ENCODE measurements around the gene SSR3.
A peak's percentile ranks its signal among the peaks of the same experiment; 100 is the strongest.
"Not testable (repeated sequence)": the region's sequence is repeated elsewhere in the genome, so short reads cannot be mapped to it uniquely, and the experiment has no call there.

Gene SSR3

DNA sequence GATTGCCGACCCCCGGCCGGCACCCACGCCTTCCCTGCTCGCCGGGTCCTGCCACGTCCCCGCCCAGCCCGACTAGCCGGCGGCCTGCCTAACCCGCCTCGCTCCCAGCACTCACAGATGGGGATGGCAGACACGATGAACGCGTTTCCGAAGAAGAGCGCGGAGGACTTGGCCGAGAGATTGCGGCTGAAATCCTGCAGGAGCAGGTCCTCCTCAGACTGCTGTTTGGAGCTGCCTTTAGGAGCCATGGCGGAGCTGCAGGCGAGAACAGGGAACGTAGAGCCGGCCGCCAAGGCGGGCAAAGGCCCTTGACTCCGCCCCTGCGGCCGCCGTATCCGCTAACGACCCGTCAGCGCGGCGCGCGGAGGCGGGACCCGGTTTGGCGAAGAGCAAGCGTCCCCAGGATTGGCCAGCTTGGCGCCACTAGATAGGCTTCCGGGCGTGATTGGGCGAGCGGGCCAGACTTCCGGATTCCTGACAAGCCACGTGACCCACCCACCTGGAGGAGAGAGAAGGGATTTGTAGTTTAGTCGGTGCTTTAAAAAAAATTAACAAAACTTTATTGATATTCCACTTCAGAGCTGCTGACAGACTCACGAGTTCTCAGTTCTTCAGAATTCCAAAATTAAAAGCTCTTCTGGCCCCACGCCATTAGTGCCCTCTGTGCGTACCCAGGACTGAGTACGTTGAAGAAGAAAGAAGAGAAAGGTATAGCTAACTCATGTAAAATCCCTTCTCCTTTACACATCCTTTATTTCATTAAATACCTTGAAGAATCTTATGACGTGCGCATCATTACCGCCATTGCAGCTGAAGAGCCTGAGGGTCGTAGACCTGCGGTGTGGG is at the start of gene SSR3:
TSS of gene SSR3 (minus strand) at position 276 of the 846 bp plus-strand sequence. CDS start at position 248, 28 bp downstream.
- DNase-seq (ENCODE audit: low spot score): peak; percentile 99

DNA sequence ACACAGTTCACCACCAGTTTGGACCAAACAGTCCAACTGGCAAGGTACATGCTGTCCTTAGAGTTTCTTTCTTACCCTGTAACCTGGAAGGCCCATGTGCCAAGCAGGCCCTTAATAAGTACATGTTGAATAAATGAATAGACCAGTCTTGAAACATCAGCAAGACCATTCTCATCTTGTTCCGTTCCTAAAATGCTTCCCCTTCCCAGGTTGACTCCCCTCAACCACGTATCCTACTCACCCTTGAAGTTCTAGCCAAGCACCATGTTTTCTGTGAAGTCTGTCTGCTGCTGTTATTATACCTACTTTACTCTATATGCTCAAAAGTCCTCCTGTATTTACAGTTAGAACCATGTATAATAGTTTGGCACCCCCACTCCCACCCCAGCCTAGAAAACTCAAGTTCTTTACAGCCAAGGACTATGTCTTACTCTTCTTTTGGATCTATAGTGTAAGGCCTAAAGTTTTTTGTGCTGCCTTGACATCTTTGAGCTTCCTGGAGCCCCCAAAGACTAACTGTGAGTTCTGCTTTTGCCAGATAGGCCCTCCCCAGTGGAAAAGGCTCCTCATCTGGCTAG is 49.2 kb upstream of the SSR3 start:
- no peak for DNase-seq (ENCODE audit: low spot score)

DNA sequence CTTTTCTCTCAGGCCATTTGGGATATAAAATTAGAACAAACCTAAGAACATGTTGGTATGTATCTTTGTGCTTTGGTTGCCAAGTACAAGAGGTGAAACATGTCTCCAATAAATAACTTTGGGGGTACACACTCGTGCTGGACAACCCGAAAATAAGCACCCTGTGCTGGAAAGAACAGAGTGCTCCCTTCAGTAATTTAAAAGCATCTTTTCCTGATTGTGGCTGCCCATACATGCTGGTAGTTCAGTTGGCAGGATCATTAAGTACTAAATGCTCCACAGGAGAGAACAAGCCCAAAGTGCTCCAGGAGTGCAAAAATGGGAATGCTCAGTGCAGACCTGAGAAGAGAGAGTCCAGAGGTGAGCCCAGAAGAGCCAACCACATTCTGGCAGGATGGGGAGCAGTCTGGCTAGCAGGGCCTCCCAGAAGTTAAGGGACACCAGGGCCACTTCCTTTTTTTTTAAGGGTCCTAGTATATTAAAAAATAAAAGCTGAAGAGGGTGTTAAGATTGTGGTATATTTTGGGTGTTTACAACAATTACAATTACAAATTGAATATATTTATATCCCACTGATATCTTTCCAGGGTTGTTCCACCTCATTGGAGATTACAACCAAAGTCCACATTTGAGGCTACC is 48.6 kb upstream of the SSR3 start:
- DNase-seq (ENCODE audit: low spot score): no peak

DNA sequence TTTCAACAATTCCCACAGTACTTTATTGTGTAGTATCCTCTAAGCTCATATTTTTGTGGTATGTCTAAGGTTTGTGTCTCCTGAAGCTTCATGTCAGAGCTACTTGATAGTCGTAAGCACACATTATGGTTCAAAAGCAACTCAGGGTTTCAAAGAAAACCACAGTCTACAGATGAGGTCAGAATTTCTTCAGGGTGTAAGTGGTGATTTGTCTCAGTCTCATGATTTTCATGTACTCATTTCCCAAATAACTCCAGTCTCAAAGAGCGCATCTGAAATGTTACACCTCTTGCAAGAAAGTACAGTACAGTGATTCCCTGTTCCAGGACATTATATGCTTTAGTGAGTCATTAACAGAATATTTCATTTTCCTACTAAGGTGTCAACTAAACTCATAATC is 47.5 kb upstream of the SSR3 start:
- DNase-seq (ENCODE audit: low spot score): no peak

DNA sequence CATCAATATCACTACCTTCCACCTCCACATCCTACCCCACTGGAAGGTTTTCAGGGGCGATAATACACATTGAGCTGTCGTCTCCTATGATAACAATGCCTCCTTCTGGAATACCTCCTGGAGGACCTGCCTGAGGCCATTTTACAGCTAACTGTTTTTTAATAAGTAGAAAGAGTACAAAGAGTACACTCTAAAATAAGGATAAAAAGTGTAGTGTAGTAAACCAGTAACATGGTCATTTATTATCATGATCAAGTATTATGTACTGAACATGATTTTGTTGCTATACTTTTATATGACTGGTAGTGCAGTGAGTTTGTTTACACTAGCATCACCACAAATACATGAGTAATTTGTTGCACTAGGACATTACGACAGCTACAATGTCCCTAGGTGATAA is 46.6 kb upstream of the SSR3 start:
- DNase-seq (ENCODE audit: low spot score): no peak

DNA sequence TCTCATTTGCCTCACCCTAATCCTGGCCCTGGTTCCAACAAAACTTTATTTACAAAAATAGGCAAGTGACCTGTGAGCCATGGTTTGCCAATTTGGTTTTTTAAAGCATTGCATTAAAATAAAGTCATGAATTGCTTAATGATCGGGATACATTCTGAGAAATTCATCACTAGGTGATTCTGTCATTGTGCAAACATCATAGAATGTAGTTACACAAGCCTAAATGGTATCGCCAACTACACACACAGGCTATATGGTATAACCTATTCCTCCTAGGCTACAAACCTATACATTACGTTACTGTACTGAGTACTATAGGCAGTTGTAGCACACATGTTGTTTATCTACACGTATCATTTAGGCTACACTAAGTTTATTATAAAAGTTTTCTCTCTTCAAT is 45.9 kb upstream of the SSR3 start:
- DNase-seq (ENCODE audit: low spot score): no peak

DNA sequence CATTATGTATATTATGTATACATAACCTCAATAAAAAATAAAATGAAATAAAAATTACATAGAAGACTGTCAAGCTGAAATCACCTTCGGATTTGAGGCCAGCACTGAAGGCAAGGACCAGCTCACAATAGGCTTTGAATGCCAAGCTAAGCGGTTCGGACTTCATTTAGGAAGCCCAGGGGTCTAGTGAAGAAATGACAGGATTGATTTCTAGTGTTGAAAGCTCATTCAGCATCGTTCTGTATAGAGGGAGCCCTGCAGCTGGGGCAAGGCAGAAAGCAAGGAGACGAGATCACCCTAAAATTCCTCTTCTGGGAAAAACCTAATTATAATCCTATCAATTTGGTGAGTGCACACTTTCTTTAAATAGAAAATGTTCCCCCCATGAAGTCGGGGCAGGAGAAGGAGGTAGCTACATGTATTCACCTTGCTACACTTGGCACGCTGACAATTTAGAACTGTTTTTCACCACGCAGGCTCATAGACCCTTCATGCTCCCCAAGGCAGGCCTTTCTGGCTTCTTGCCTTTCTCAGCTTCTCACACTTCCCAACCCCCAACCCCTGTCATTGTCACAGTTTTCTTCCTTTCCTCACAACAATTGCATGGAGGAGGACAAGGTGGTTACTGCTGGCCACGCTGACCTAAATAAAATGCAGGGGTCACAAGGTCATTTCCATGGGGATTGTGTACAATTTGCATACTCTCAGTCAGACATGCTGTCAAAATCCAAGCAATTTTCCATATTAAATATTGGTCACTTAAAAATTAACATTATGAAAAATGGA is 44.4 kb upstream of the SSR3 start:
- no peak for DNase-seq (ENCODE audit: low spot score)

DNA sequence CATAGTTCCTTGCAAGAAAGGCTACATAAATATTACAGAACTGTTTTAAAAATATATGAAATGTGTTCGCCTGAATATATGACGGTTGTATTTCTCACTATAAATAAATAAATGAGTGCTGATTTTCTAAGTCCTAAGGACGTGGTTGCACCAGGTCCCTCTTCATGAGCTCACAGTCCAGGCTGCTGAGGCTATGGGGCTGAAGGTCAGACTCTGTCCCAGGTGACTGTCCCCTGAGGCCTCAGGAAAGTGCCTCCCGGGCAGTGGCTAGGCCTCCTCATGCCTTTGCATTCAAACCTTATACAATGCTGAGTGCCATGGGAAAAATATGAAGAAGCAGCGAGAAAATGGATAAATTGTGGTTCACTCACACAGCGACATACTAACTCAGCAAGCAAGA is 43.5 kb upstream of the SSR3 start:
- DNase-seq (ENCODE audit: low spot score): no peak

DNA sequence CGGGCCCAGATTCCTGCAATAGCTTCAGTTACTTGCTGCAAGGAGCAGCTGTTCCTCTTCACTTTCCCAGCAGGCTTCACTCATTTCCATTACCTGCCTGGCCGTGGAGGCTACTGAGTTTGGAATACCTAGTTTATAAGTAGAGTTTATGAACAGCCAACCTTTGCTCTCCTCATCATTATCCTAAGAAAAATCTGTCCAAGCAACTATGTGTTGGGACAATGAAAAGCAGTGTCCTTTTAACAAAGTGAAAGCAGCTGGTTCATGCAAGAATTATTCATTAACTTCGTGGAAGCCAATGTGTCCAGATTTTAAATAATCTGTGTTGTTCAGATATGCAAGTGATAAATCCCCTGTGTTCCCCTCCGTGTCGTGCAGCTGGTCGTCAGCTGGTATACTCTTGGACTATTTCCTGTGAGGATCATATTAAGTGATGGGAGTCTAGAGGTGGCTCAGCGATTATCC is 39.3 kb upstream of the SSR3 start:
- DNase-seq (ENCODE audit: low spot score): no peak

DNA sequence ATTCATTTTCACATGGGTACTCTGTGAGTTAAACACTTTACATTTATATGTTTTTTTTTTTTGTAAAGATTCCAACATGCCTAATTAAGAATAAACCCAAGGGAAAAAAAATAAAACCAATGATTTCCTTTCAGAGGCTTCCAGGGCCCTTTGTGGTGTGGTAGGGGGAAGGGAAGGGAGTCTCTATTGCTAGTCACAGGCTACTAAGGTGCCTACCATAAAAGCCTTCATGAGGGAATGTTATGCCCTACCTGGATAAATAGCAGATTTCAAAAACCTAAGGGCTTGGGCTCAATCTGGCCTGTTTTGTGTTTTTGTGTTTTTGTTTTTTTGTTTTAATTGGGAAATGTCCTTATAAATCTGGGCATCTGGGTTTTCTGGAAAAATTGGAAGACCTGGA is 38.9 kb upstream of the SSR3 start:
- no peak for DNase-seq (ENCODE audit: low spot score)

DNA sequence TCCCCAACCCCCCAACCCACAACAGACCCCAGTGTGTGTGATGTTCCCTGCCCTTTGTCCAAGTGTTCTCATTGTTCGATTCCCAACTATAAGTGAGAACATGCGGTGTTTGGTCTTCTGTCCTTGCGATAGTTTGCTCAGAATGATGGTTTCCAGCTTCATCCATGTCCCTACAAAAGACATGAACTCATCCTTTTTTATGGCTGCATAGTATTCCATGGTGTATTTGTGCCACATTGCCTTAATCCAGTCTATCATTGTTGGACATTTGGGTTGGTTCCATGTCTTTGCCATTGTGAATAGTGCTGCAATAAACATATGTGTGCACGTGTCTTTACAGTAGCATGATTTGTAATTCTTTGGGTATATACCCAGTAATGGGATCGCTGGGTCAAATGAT is 34.9 kb upstream of the SSR3 start:
- DNase-seq (ENCODE audit: low spot score): not testable (repeated sequence)

DNA sequence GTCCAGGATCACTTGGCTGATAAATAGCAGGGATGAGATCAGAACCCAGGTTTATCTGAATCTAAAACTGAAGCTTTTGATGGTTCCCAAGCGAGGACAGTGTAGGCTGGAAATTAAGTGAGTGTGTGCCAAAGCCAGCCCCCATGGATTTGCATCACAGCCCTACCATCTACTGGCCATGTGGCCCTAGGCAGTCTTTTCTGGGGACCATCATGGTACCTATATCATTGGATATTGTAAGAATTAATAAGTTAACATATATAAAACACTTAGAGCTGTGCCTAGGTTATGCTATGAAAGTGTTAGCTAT is 32.8 kb upstream of the SSR3 start:
- DNase-seq (ENCODE audit: low spot score): no peak

DNA sequence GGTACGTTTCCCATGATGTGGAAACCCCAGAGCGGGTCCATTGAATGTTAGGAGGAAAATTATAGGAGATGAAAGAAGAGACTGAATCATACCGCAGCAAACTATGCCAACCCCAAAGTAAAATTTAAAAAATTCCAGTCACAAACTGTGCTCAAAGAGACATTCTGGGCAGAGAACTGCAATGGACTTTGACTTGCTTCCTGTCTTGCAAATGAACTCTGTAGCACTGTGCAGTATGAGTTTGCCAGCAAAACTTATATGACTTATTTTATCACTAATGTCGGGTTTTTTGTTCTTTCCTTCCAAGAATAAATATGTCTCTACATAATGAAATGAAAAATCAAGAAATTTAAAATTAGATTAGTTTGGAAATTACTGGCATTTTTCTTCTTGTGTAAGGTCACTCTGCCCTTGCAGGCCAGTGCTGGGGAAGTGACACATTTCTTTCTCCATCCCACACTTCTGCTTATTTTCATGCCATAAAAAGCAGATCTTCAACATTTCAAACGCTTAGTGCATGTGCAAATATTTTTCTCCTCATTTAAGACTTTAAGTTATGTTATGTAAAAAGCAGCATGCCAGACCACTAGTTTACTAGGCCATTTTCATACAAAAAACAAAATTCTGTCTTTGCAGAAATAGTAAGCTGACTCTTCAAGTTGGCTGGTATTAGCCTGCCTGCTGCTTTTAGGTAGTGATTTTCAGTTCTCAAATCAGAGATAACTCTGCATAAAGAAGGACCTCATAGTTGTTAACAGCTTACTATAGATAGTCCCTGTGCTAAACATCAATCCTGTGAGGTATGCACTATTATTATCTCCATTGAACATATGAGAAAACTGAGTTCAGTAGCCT is 32.2 kb upstream of the SSR3 start:
- peak; percentile 13 for DNase-seq (ENCODE audit: low spot score)

DNA sequence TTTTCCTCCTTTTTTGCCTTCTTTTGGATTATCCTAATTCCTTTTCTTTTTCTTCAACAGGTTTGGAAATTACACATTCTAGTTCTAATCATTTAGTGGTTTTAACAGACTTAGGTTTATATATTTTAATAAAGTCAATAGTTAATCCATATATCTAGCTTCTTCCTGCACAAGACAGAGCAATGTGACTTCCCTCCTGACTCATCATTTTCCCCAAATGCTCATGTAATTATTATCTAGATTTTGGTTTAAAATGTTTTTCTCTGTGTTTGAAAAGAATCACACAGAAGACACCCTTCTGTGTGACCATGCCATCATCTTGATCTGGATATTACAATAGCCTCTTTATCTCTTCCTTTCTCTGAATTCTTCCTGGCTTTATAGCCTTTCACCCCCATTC is 28.6 kb upstream of the SSR3 start:
- DNase-seq (ENCODE audit: low spot score): no peak

DNA sequence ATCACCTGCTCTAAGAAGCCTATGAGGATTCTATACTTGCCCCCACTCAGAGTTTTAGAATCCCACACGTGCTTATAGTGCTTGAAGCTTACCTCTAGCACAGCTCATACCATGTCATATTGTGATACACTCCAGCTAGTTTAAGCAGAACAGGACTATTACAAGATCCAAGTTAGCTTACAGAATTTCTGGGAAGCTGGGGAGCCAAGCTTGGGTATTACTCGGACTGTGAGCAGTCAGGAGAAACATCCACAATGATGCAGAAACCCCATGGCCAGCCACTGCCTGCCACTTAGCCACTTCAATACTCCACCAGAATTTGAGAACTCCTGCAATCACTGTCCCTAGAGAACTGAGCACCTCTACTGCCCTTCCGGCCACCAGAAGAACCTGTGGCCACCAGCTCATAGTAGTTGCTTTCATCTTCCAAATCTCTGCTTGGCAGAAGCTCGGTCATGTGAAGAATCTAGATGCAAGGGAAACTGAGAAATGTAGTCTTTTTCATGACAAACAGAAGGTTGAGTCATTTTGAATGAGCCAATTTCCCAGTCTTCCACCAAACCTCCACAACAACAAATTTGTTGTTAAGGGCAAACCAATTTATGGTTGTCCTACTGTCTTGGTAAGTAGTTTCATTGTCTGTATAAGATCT is 27.7 kb upstream of the SSR3 start:
- no peak for DNase-seq (ENCODE audit: low spot score)

DNA sequence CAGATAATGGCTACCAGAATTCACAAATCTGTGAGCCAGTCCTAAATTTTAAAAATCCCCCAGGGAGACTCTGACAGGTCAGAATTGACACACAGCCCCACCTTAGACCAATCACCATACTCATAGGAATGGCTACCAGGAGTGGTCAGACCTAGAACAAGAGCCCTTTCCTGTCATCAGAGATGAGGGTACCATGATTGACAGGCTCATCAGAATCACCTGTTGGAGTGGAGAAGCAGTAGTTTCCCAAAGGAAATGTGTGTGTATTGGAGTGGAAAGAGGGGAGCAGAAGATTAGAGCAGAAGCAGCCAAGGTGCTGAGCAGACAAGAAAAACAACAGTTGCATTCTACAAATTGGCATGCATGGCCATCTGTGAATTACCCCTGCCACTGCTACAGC is 27.0 kb upstream of the SSR3 start:
- DNase-seq (ENCODE audit: low spot score): no peak

DNA sequence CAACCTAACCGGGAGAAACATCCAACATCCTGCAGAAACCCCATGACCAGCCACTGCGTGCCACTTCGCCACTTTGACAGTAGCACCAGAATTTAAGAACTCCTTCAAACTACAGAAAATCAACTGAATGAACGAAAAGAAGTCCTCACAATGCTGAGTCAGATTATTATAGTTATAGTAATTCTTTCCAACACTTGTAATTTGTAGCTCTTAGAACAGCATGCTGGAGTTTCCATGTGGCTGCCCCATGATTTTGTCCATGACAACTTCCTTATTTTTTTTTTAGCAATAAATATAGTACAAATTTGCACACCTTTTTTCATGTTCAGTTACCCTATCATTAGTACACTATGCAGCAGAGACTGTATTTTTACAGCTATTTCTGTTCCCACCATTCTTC is 26.1 kb upstream of the SSR3 start:
- no peak for DNase-seq (ENCODE audit: low spot score)

DNA sequence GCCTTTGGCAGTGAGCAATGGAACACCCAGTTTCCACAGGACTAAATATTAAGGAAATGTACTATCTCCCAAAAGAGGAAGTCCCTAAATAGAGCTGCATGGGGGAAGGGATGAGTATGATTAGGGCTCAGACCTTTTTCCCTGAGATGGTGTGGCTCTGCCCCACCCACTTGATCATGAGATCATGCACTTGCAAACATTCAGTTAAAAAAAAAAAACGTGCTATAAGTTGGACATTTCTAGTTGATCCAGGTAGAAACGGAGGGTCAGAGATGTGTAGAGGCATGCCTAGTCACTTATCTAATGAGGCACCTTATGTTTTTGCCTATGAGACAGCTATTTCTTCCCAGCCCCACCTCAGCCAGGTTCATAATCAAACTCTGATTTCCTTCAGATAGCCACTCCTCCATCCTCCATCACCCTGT is 24.5 kb upstream of the SSR3 start:
- peak; percentile 47 for DNase-seq (ENCODE audit: low spot score)

DNA sequence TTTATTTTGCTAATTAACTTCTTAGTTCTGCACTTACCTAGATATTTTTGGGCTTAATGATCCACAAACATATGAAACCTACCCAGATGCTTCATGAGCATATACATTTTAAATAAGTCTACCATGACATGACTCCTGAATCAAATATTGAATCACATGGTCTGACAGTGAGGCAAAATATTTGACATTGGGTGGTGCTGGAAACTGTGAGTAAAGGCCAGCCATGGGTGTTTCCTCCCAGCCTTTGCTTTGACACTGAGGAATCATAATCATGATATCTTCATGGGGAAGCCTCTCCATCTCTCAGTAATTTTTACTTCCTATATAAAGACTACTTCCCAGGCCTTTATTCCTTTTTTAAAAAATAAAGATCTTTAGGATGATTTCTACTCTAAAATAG is 22.8 kb upstream of the SSR3 start:
- DNase-seq (ENCODE audit: low spot score): no peak

DNA sequence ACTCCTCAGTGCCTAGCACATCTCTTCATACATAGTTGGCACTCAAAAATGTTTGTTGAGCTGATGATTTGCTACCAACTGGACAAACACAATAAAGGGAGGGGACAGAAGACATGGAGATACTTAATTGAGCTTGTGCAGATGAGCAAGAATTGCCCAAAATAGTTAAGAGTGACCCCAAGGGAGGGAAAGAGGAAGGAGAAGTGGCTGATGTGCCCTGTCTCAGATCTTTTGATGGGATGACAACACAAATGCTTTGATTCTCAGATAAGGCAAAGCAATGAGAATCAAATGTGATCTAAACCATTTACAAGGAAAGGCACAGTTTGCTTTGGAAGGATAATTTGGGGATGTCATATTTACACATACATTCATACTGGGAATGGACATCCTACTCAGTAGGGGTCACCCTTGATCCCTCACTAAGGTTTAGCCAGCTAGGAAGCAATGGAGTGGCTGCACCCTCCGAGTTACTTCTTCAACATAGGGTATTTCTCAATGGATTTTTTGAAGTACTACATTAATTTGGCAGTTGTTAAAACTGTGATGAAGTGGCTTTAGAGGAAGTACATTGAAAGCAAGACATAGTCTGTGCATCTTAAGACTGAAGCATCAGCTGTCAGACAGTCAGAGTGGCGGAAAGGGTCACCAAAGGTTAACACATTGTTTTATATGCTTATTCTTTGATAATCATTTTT is 21.9 kb upstream of the SSR3 start:
- no peak for DNase-seq (ENCODE audit: low spot score)
